CD4-positive, alpha-beta T cell treated with Interleukin-2 at 100 ng/mL for 4 hours (primary cell): ENCODE measurements around the gene ANGEL2.
"Not testable (repeated sequence)": the region's sequence is repeated elsewhere in the genome, so short reads cannot be mapped to it uniquely, and the experiment has no call there.

Source experiments
- DNase-seq: peaks from one replicate; pipeline ENCODE4 v3.0.0-alpha.2; 2020; ENCODE audit warnings: low spot score

ANGEL2 gene

GRCh38 chr1:212975111-212975918, 40.4 kb downstream of the ANGEL2 start:
- DNase-seq, result no peak

GRCh38 chr1:212974711-212975110, 41.0 kb downstream of the ANGEL2 start:
- DNase-seq, result no peak

- no peak for DNase-seq
Observed at GRCh38 chr1:212973899-212974298, 41.8 kb downstream of the ANGEL2 start.

- no peak for DNase-seq
Observed at GRCh38 chr1:212973426-212973825, 42.2 kb downstream of the ANGEL2 start.

- no peak for DNase-seq
Observed at GRCh38 chr1:212971312-212971711, 44.4 kb downstream of the ANGEL2 start.

- DNase-seq, result no peak
Observed at GRCh38 chr1:212970085-212970484, 45.6 kb downstream of the ANGEL2 start.

GRCh38 chr1:212968368-212968863, 47.3 kb downstream of the ANGEL2 start:
- no peak for DNase-seq

- no peak for DNase-seq
Observed at GRCh38 chr1:212967801-212968200, 47.9 kb downstream of the ANGEL2 start.

GRCh38 chr1:212966616-212967015, 49.1 kb downstream of the ANGEL2 start:
- no peak for DNase-seq

- not testable (repeated sequence) for DNase-seq
Observed at GRCh38 chr1:212964993-212965392, 50.7 kb downstream of the ANGEL2 start.

- no peak for DNase-seq
Observed at GRCh38 chr1:212964102-212964501, 51.6 kb downstream of the ANGEL2 start.

GRCh38 chr1:212962509-212962908, 53.2 kb downstream of the ANGEL2 start:
- no peak for DNase-seq

- DNase-seq, result no peak
Observed at GRCh38 chr1:212960932-212961331, 54.7 kb downstream of the ANGEL2 start.

- no peak for DNase-seq
Observed at GRCh38 chr1:212959266-212960220, 56.1 kb downstream of the ANGEL2 start.

- DNase-seq, result no peak
Observed at GRCh38 chr1:212958175-212958574, 57.5 kb downstream of the ANGEL2 start.

- no peak for DNase-seq
Observed at GRCh38 chr1:212957546-212957945, 58.1 kb downstream of the ANGEL2 start.

GRCh38 chr1:212955961-212956620, 59.6 kb downstream of the ANGEL2 start:
- DNase-seq, result no peak

- no peak for DNase-seq
Observed at GRCh38 chr1:212955098-212955497, 60.6 kb downstream of the ANGEL2 start.

GRCh38 chr1:212954514-212954913, 61.2 kb downstream of the ANGEL2 start:
- no peak for DNase-seq

- no peak for DNase-seq
Observed at GRCh38 chr1:212953321-212953720, 62.3 kb downstream of the ANGEL2 start.

- DNase-seq, result no peak
Observed at GRCh38 chr1:212952641-212952976, 63.1 kb downstream of the ANGEL2 start.

- no peak for DNase-seq
Observed at GRCh38 chr1:212951947-212952640, 63.6 kb downstream of the ANGEL2 start.
